HL-60/S4 (cell line): ENCODE measurements around the gene POLR3K.

ENCODE experiments used
- in situ Hi-C: fragments of 300-500 bp; cut with MboI; formaldehyde crosslinking; loops from 2 replicates; pipeline ENCODE4 v1.14.3; 2022; ENCODE audit warnings: low sequenced_read_pairs

Gene POLR3K

DNA sequence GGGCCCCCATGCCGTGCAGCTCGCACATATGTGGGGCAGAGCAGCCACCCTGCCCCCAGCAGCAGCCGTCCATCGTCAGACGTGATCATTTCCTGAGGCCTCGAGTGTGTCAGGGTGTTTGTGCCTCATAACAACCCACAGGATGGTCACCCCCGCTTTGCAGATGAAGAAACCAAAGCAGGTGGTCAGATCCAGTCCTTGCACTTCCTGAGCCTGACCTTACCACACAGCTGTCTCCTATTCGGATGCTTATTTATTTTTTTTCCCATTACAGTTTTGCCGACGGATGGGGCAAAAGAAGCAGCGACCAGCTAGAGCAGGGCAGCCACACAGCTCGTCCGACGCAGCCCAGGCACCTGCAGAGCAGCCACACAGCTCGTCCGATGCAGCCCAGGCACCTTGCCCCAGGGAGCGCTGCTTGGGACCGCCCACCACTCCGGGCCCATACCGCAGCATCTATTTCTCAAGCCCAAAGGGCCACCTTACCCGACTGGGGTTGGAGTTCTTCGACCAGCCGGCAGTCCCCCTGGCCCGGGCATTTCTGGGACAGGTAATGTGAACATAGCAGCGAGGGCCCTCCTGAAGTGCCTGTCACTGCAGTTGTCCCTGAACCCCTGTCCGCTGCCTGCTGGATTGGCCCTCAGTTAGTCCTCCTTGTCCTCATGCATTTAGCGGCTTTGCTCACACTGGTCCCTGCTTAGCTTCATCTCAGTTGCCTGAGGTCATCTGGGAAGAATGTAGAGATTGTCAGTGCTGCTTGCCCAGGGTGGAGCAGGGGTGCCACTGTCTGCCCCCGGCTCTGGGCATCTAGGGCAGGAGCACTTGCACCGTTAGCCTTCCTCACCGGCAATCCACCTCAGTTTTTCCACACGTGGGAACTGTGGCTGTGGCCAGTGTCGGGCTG is 26.0 kb upstream of the POLR3K start:
- in situ Hi-C loops = no loop called here

DNA sequence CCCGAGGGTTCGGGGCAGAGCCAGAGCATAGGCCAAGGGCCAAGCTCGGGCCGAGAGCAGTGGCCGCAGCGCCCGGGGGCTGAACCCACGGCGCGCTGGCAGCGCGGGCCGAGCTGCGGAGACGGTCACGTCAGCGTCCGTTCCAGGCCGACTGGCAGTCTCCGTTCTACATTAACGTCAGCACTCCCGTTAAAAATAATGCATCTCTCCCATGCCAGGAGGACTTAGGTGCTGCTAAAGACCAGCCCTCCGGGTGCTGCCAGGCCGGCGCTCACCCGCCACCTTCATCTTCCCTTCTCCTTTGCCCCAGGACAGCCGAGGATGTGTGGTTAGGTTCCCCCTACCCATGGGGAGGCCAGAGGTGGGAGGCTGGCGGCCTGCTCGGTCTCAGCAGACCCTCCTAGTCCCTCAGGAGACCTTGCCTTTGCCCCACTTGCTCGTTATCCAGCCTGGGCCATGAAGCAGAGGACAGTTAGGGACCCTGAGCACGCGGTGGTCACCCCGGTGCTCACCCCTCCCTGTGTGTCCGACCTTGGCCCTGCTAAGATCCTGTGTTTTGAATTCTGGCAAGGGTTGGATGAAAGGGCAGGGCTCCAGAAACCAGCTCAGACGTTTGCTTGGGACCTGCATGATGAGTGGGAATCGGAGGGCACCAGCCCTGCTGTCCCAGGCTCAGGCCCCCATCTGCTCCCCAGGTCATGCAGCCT is 25.2 kb upstream of the POLR3K start:
- in situ Hi-C loops = no loop called here

DNA sequence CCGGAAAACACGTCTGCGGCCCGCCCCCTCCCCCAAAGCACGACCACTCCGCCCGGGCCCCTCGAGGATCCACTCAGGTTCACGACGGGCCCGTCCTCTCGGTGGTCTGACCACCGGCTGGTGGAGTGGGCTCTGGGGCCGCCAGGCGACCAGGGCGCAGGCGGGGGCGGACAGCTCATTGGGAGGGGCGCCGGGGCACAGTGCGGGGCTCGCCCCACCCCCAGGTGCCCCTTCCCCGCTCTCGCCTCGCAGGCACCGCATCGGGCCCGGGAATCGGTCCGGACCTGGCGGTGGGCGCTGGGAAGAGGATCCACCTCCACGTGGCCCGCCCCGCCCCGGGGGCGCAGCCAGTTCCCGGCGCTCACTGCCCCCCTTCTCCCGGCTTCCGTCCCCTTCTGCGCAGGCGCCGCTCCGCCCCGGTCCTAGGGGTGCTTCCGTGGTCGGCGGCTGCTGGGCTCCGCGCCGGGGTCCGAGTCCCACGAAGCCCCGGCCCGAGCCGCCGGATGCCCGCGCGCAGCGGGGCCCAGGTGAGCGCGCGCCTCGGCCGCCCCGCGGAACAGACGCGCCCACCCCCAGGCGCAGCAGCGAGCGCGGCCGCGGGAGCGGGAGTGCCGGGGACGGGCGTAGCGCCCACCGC is 24.5 kb upstream of the POLR3K start, which contains the start of gene MPG:
Gene MPG, plus strand, starts transcription at position 419 of the 637 bp plus-strand sequence. Its CDS starts 85 bp downstream, at position 504.
- in situ Hi-C loops = no loop called here

DNA sequence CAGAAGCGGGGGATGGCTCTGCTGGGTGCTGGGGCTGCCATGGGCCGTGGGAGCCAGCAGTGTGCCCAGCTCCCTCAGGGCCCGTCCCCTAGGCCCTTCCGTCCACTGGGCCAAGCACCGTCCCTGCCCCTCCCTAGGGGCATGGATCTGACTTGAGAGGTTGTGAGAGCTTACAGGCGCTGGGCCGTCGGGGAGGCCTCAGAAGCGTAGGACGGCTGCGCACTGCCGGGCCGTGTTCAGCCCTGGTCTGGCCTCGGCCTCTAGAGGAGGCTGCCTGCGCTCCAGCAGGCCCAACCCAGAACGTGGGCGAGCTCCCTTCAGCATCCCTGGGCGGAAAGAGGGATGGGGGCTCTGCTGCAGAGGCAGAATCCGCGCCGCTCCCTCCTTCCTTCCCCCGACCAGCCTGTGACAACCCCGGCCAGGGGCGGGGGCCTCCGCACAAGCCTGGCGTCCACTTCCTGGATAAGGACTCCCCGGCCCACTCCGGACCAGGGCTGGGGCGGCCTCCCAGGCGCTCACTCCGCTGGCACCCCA is 23.9 kb upstream of the POLR3K start:
- in situ Hi-C loops = no loop called here

DNA sequence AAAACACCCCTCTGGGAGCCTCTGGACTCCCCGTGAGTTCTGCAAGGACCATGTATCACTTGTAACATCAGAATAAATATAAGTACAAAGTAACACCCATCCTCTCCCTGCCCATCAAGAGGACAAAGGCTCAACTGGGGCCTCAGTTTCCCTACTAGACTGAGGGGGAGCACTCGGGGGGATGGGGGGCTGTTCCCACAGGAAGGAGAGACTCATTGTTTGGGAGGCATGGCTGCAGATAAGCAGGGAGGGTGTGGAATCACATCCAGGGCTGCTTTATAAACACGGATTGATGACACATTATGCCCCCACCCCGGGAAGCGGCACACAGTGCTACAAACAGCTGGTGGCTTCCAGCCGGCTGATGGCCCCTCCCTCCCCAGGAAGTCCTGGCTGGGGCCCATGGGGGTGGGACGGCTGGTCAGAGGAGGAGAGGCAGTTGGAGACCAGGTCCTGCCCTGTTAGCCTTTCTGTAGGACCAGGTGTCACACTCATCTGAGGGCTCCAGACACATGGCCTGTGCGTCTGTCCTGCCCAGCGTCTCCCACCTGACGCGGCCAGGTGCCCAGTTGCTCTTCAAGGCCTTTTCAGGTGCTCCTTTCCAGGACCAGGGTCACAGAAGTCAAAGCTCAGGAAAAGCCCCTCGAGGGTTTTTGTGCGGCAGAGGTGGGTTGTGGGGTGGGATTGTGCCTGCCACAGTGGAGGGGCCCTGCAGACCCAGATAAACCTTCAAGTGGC is 23.3 kb upstream of the POLR3K start:
- in situ Hi-C loops = no loop called here

DNA sequence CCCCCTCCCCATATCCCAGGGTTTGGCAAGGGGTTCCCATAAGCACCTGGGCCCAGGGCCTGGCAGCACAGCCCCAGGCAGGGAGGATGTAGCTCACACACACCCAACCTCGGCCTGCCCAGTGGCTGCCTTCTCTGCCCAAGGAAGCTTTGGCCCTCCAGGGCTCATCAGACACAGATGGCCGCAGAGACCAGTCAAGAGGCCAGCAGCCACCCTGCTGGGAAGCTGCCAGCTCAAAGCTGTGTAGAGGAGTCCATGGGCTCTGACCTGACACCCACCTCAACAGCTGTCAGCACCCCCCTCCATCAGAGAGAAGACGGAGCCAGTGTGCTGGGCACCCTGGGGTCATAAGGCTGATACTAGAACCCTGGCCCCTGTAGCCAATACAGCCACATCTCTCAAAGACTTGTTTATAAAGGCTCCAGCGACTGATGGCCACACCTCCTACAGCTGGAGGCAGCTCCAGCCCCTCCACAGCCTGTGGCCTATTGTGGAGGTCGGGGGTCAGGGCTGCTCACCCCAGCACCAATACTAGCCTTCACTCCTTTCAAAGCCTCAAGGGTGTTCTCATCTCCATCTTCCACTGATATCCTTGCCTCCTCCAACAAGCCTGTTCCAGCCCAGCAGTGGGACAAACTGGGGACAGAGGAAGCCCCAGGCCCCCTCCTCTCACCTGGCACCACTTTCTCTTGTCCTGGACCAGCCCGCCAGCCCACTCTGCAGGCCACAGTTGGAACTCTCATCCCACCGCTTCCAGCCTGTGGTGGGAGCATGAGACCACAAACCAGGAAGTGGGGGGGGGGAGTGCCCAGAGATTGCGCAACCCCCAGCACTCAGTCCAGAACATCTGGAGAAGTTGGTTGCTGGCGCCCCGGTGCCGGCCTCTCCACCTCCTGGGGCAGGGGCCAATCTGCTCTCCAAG is 22.4 kb upstream of the POLR3K start:
- in situ Hi-C loops = no loop called here

DNA sequence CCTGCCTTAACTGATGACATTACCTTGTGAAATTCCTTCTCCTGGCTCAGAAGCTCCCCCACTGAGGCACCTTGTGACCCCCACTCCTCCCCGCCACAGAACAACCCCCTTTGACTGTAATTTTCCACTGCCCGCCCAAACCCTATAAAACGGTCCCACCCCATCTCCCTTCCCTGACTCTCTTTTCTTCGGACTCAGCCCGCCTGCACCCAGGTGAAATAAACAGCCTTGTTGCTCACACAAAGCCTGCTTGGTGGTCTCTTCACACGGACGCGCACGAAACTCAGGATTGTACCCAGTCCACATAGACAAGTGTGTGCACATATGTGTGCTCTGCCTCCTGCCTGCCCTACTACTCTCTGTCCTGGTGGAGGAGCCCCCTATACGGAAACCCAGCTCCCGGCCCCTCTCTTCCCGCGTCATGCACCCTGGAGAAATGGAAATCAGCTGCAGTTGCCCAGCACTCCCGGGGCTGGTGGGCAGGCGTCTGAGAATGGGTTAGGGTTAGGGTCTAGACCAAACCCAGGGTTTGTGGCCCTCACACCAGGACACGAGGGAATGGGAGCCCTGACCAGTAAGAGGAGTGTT is 21.4 kb upstream of the POLR3K start:
- in situ Hi-C loops = no loop called here

DNA sequence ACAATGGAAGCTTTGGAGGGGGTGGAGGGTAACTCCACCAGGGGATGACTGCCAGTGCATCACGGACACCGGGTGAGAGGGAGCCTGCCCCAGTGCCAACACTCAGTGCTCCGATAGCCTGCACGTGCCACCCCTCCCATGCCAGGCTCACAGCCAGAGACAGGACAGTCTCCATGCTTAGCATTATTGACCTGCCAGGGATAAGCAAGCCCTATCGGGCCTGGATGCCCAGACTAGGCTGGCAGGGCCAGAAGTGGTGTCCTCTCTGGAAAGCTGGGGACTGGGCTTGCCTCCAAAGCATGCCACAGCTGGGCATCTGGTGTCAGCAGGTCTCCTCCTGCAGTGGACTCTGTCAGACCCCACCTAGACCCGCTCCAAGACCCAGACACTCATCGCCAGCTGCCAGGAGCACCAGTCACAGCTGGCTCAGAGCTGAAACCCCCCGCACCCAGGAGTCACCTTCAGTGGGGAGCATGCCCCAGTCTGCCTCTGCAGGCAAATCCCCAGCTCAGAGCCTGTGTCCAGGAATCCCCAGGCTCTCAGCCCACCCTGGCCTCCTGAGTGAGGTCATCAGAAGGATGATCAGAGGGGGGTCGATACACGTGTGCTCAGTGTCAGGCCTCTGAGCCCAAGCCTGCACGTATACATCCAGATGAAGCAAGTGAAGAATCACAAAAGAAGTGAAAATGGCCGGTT is 20.8 kb upstream of the POLR3K start:
- in situ Hi-C loops = no loop called here

DNA sequence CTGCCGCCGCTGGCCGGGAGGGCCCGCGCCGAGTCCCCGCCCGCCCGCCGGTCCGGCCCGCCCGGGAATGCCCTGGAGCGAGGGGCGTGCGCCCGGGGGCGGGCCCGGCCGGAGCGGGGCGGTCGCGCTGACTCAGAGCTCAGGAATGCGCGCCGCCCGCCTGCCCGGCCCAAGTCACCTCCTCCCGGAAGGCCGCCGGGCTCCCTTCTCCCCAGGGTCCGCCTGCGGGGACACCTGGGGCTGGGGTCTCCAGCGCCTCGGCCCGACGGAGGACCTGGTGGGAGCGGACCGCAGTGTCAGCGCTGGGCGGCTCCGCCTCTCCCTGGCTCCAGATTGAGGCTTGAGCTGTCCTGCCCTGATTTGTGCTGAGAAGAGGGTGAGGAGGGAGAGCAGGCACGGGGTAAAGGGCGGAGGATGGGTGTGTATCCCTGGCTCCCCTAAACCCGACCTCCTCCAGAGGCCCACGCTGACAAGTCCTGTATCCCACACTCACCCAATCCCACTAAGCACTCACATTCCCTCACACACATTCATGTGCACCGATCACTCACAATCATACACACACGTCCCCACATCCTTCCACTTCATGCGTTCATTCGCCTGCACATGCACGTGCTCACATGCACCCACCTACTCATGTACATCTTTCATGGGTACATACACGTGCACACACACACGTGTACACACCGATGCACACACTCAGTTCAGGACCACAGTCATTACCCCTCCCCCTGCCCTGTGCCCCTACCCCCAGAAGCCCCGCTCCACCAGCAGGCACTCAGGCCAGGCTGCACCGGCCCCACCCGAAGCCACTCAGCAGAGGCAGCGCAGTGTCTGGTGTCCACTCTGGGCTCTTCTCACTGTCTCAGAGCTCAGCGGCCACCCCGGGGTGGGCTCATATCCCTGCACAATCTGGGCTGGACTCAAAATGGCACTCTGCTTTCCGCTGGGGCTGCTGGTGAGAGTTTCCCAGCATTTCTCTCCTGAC is 19.4 kb upstream of the POLR3K start, which contains the start of gene RHBDF1:
Gene RHBDF1, minus strand, starts transcription at position 71 of the 988 bp plus-strand sequence. CDS start 7,616 bp downstream, outside the sequence.
- in situ Hi-C loops = no loop called here

DNA sequence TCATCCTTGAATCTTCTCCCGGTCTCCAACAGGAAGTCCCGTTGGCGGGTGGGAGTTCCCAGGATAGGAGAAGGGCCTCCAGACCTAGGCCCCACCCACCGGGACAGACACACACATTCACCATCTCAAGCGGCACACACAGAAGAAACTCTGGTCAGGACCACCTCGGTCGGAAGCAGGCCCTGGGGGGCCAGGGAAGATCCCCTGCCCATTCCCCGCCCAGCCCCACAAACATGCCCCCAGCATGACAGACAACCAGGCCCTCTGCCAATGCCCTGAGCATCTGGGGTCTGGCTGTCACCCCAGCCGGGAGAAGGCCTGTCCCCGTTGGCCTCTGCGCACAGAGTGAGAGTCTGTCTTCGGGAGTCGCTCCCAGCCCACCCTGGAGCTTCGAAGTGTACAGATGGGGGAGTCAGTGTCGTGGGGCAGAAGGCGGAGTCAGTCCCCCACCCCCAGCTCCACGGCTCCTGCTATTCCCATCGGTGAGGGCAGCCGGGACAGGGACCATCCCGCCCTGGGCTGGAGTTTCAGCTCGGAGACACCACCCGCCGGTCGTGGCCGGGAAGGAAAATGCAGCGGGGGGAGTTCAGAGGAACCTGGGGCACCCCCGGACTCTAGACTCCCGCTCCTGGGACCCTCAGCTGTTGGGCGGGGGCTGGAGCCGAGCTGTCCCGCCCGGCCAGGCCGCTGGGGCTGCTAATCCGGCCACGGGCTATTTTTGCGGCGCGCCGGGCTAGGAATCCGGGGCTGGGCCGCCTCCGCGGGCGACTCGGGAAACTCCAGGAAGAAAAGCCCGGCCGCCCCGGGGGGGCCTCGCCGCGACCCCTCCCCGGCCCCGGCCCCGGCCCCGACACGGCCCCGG is 18.4 kb upstream of the POLR3K start:
- in situ Hi-C loops = no loop called here

DNA sequence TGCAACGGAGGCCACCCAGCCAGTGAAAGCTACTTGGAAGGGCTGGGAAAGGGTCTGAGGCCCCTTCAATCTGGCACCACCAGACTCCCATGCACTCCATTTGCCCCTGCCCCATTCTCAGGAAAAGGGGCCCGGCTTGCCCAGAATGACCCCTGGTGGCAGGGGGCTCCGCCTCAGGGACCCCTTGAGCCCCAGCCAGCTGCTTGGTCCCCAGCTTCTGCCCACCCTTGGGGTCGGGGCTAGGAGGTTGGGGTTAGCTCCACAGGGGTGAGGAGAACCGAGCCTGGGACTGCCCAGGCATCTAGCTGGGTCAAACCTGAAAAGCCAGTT is 17.8 kb upstream of the POLR3K start:
- in situ Hi-C loops = no loop called here

DNA sequence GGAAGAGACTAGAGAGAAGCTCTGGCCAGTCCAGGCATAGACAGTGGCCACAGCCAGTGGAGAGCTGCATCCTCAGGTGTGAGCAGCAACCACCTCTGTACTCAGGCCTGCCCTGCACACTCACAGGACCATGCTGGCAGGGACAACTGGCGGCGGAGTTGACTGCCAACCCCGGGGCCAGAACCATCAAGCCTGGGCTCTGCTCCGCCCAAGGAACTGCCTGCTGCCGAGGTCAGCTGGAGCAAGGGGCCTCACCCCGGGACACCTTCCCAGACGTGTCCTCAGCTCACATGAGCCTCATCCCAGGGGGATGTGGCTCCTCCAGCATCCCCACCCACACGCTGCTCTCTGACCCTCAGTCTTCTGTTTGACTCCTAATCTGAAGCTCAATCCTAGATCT is 15.8 kb upstream of the POLR3K start:
- in situ Hi-C loops = no loop called here

DNA sequence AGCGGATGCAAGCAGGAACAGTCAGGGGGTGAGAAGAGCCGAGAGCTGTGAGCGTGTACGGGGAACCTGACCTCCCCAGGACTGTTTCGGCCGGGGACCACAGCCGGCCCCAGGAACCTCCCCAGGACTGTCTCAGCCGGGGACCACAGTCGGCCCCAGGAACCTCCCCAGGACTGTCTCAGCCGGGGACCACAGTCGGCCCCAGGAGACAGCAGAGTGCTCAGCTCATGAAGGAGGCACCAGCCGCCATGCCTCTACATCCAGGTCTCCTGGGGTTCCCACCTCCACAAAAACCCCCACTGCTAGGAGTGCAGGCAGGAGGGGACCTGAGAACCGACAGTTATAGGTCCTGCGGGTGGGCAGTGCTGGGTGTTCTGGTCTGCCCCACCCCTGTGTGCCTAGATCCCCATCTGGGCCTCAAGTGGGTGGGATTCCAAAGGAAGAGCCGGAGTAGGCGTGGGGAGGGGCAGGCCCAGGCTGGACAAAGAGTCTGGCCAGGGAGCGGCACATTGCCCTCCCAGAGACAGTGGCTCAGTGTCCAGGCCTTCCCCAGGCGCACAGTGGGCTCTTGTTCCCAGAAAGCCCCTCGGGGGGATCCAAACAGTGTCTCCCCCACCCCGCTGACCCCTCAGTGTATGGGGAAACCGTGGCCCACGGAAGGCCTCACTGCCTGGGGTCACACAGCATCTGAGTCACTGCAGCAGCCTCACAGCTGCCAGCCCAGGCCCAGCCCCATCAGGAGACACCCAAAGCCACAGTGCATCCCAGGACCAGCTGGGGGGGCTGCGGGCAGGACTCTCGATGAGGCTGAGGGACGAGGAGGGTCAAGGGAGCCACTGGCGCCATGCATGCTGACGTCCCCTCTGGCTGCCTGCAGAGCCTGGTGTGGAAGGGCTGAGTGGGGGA is 14.7 kb upstream of the POLR3K start:
- in situ Hi-C loops = no loop called here

DNA sequence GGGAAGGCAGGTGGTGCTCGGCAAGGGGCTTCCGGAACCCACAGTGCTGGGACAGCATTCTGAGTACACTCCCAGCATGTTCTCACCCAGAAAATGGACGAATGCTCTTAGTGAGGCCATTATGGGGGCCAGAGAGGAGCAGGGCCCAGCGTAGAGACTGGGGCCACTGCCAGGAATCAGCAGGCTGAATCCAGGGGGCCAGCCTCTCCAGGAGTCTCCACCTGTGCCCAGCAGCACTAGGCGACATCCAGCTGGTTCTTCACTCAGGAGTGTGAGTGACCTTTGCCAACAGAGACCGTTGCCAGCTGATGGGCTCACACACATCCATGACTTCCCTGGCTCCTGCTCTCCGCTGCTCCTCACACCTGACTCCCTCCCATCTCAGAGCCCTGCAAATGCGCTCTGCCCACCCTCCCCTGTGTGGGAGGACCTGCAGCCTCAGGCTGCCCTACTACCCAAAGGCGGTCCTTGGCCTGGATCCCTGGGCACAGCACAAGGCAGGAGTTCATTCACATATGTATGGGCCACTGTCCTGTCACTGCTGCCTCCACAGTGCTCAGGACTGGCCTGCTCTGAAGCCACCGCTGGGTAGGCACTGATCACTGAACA is 13.9 kb upstream of the POLR3K start:
- in situ Hi-C loops = no loop called here
